ENCODE measurements around the gene GREB1. TPM values are rescaled to one million over a fixed set of nuclear protein-coding genes. Genes with fewer than 3 reads are reported as not detected.

Gene GREB1
- total RNA-seq, 1 experiment from 2014 or later: 16.5 TPM

DNA sequence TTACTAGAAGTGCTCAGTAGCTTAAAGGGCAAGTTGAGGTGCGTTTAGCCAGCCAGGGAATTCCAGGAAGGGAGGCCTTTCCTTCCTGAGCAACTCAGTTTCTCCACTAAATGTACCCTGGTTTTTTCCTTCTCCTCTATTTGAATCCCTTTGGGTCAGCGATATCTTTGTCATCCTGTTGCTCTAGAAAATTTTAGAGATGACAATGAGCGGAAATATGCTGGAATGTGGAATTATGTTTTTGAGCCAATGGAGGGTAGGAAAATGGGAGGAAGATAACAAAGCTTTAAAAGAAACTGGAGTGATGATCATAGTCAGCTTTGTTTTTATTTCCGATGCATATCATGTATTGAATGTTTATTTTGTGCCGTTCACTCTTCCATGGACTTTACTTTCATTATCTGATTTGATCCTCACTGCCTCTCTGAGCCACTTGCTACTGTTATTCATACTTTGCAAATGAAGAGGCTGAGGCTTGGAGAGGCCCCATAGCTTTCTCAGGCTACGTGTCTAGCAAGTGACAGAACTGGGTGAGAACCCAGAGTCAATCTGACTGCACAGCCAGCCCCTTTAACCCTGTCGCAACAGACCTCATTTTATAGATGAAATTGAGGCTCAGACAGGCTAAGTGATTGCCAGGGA lies 68.8 kb downstream of the GREB1 start:
- H2BK120ac ChIP-seq (ENCODE audit: low read depth, low read length, poor library complexity, severe bottlenecking): no peak overlapping the region
- TF ChIP-seq, protein P1, sequence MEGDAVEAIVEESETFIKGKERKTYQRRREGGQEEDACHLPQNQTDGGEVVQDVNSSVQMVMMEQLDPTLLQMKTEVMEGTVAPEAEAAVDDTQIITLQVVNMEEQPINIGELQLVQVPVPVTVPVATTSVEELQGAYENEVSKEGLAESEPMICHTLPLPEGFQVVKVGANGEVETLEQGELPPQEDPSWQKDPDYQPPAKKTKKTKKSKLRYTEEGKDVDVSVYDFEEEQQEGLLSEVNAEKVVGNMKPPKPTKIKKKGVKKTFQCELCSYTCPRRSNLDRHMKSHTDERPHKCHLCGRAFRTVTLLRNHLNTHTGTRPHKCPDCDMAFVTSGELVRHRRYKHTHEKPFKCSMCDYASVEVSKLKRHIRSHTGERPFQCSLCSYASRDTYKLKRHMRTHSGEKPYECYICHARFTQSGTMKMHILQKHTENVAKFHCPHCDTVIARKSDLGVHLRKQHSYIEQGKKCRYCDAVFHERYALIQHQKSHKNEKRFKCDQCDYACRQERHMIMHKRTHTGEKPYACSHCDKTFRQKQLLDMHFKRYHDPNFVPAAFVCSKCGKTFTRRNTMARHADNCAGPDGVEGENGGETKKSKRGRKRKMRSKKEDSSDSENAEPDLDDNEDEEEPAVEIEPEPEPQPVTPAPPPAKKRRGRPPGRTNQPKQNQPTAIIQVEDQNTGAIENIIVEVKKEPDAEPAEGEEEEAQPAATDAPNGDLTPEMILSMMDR (conservative IDR thresholded peaks at IDR 0.05): no peak
- H4K5ac ChIP-seq (ENCODE audit: insufficient read length, low read depth, low read length): no peak overlapping the region
- H3K14ac ChIP-seq (ENCODE audit: insufficient read depth, low read length): no peak overlapping the region
- H2BK12ac ChIP-seq (ENCODE audit: insufficient read length, low read depth, low read length): no peak overlapping the region
- H3T11ph ChIP-seq (ENCODE audit: low read length): no peak overlapping the region
- H3K18ac ChIP-seq (ENCODE audit: insufficient read length, low read depth, low read length): no peak overlapping the region
- H3K9me3 ChIP-seq (ENCODE audit: control insufficient read depth, low read depth, low read length): no peaks in the 10 kb centered on the region
- Mint-ChIP-seq H3K36me3 (ENCODE audit: insufficient read depth in 1 of 3, low read depth in 3 of 3) (peaks cover 21 to 36% (median 25%) of the 10 kb centered on the region in 3 experiments; a peak in 5 of 7 replicates), H3K27ac (peak overlapping the region in 1 of 3 experiments; percentile 75; a peak in 1 of 7 replicates), H3K27me3 (ENCODE audit: low read depth) (no peaks in the 10 kb centered on the region), H3K9me3 (no peaks in the 10 kb centered on the region), H3K4me1 (peaks cover 8% of the 10 kb centered on the region in 2 experiments), H3K4me3 (no peak overlapping the region)
- H3K56ac ChIP-seq (ENCODE audit: insufficient read length, low read depth, low read length): no peak overlapping the region
- no CpG with 5 or more reads among the region's 7 CpGs for WGBS (ENCODE audit: extremely low coverage, insufficient read length, low lambda C conversion rate)
- H3K4me2 ChIP-seq (ENCODE audit: insufficient read depth, insufficient read length, low read length): no peak overlapping the region
- H3K79me1 ChIP-seq (ENCODE audit: insufficient read depth, low read depth, low read length, poor library complexity, severe bottlenecking): no peaks in the 10 kb centered on the region
- H2AFZ ChIP-seq (ENCODE audit: low read length): no peak overlapping the region
- no peak overlapping the region for H4K91ac ChIP-seq (ENCODE audit: insufficient read length, low read depth, low read length)
- no peaks in the 10 kb centered on the region for H3K23me2 ChIP-seq (ENCODE audit: insufficient read length, low read depth, low read length, poor library complexity, severe bottlenecking)
- no peak overlapping the region for H2BK20ac ChIP-seq (ENCODE audit: low read depth, low read length, poor library complexity, severe bottlenecking)
- no peak overlapping the region for H2BK15ac ChIP-seq (ENCODE audit: low read depth, low read length)
- H4K20me1 ChIP-seq (ENCODE audit: control insufficient read depth, insufficient read depth, insufficient read length): no peaks in the 10 kb centered on the region
- H3K79me2 ChIP-seq (ENCODE audit: insufficient read depth, low read length): no peaks in the 10 kb centered on the region
- no peaks in the 10 kb centered on the region for H3K27me3 ChIP-seq (ENCODE audit: insufficient read depth, low read length)
- H3K23ac ChIP-seq (ENCODE audit: insufficient read length, low read depth, low read length): no peak overlapping the region
- H3K4ac ChIP-seq (ENCODE audit: low read depth, low read length): no peak overlapping the region
- H2BK5ac ChIP-seq (ENCODE audit: insufficient read length, low read length): no peak overlapping the region
- no peak overlapping the region for H4K8ac ChIP-seq (replicated peaks; ENCODE audit: insufficient read length, low read depth, low read length)
- no peak for DNase-seq
- H3K9ac ChIP-seq (ENCODE audit: extremely low read depth, insufficient read length, low read length): no peak overlapping the region
- H3K27ac ChIP-seq (ENCODE audit: insufficient read length, low read depth, low read length): no peak overlapping the region
- H3K4me1 ChIP-seq (ENCODE audit: insufficient read depth, low read length): no peaks in the 10 kb centered on the region
- H2AK5ac ChIP-seq (ENCODE audit: insufficient read length, low read length): no peak overlapping the region
